Activated T-cell treated with anti-CD3 and anti-CD28 coated beads, Interleukin-2, amount 50 U/mL, for 48 hours (primary cell): Measurements from ENCODE around the gene PHLDB1.
"Not testable (repeated sequence)": the region's sequence is repeated elsewhere in the genome, so short reads cannot be mapped to it uniquely, and the experiment has no call there.

ENCODE experiments used
- DNase-seq, 2 experiments: peaks; one replicate each; pipeline ENCODE4 v3.0.0-alpha.2; 2020

Gene PHLDB1

GRCh38 chr11:118607401-118608359, at the start of gene PHLDB1:
Gene PHLDB1 (plus strand): TSS chr11:118607615. CDS start chr11:118613837, 6,222 bp downstream.
- peak; percentile 57 to 63 for DNase-seq

GRCh38 chr11:118560806-118561205, 46.6 kb upstream of the PHLDB1 start:
- DNase-seq: no peak

GRCh38 chr11:118565051-118565450, 42.4 kb upstream of the PHLDB1 start:
- DNase-seq: no peak

- no peak for DNase-seq
Observed at GRCh38 chr11:118569670-118570069, 37.7 kb upstream of the PHLDB1 start.

- DNase-seq: no peak
Observed at GRCh38 chr11:118570787-118571186, 36.6 kb upstream of the PHLDB1 start.

- DNase-seq: peak in 1 of 2 experiments; percentile 45
Observed at GRCh38 chr11:118571701-118572060, 35.7 kb upstream of the PHLDB1 start.

GRCh38 chr11:118572061-118572980, 35.1 kb upstream of the PHLDB1 start, which contains the start of gene ARCN1:
Gene ARCN1 (plus strand): TSS chr11:118572409. CDS start chr11:118572548, 139 bp downstream.
- peak; percentile 84 to 87 for DNase-seq

- DNase-seq: peak; percentile 56 to 57
Observed at GRCh38 chr11:118572981-118573550, 34.3 kb upstream of the PHLDB1 start.

- DNase-seq: no peak
Observed at GRCh38 chr11:118574636-118575035, 32.8 kb upstream of the PHLDB1 start.

GRCh38 chr11:118577995-118578394, 29.4 kb upstream of the PHLDB1 start:
- DNase-seq: not testable (repeated sequence)

GRCh38 chr11:118581057-118581456, 26.4 kb upstream of the PHLDB1 start:
- no peak for DNase-seq

GRCh38 chr11:118587952-118588351, 19.5 kb upstream of the PHLDB1 start:
- DNase-seq: no peak

GRCh38 chr11:118592616-118593367, 14.6 kb upstream of the PHLDB1 start:
- no peak for DNase-seq

- DNase-seq: peak in 1 of 2 experiments; percentile 14
Observed at GRCh38 chr11:118594984-118595383, 12.4 kb upstream of the PHLDB1 start.

- peak in 1 of 2 experiments; percentile 2 for DNase-seq
Observed at GRCh38 chr11:118596224-118597146, 10.9 kb upstream of the PHLDB1 start.

GRCh38 chr11:118597556-118597955, 9.9 kb upstream of the PHLDB1 start:
- no peak for DNase-seq

- DNase-seq: no peak
Observed at GRCh38 chr11:118602331-118602730, 5.1 kb upstream of the PHLDB1 start.

GRCh38 chr11:118603709-118604108, 3.7 kb upstream of the PHLDB1 start:
- DNase-seq: not testable (repeated sequence)

GRCh38 chr11:118604566-118604965, 2.8 kb upstream of the PHLDB1 start:
- no peak for DNase-seq

GRCh38 chr11:118605116-118605867, 2.1 kb upstream of the PHLDB1 start:
- no peak for DNase-seq
